GM18520 (cell line): Measurements from ENCODE around the gene PEDS1.
A peak's percentile ranks its signal among the peaks of the same experiment; 100 is the strongest.
"Not testable (repeated sequence)": the region's sequence is repeated elsewhere in the genome, so short reads cannot be mapped to it uniquely, and the experiment has no call there.

Experiments
- ATAC-seq: cut with Tn5 transposase; IDR thresholded peaks from one replicate; pipeline ENCODE4 v1.9.1; 2021; ENCODE audit not compliant: unreplicated experiment

The PEDS1 gene

GRCh38 chr20:50190251-50191064, 36.9 kb upstream of the PEDS1 start, which contains the start of gene CEBPB:
CEBPB (plus strand) TSS chr20:50190830; CDS start chr20:50191034, 204 bp downstream.
- ATAC-seq, result peak; percentile 28

DNA sequence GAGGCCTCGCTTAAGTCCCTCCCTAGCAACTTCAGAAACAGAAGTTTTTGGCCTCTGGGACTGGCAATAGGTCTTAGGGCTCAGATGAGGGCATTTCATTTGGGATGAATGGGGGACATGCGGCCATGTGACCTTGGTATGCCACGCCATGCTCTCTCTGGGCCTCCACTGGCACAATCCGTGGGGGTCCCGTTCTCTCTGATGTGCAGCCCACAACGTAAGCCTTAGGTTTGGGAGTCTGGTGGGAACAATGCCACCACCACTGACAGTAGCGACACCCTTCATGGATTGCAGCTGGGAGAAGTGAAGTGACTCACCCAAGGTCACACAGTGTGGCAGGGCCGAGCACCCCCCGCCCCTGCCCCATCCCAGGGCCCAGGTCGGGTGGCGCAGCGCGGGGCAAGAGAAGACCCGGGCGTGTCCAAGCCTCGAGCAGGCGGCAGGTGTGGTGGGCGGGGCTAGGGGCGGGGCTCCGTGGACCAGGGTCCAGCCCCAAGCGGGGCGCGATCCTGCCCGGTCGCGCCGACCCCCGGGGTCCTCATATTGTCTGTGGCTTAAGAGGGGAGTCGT, 36.2 kb upstream of the PEDS1 start:
- no peak for ATAC-seq

DNA sequence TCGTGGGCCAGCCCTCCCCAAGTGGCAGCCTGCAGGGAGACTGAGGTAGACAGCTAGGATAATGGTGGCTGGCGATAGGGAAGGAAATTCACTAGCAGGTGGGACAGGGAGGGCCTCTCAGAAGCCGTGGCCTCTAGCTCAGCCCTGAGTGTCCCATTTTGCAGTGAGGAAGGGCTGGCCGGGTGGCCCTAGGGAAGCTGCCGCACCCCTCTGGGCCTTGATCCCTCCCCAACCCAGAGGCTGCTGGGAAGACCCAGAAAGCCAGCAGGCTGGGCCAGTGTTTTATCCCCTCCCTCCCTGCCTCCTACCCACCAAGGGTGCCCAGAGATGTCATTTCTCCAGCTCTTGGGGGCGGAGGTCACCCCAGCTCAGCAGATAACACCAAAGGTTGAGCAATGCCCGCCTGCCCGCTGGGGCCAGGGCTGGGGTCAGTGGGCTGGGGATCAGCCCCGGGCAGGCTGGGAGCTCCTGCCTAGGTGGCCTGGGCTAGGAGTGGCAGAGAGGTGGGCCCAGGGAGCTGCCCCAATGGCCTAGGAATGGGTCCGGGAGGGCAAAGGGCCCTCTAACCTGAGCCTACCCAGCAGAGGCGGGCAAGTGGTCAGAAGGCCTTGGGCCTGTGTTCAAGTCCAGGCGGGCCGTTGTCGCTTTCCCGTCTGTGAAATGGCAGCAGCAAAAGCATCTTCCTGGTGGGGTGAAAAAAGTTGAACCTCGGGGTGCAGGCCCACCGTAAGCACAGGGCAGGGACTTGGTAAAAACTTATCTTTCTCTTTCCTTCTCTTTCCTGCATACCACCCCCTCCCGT, 35.6 kb upstream of the PEDS1 start:
- no peak for ATAC-seq

GRCh38 chr20:50188287-50188688, 34.8 kb upstream of the PEDS1 start:
- ATAC-seq, result no peak

GRCh38 chr20:50187403-50188051, 34.0 kb upstream of the PEDS1 start:
- ATAC-seq, result no peak

- ATAC-seq, result no peak
Observed at GRCh38 chr20:50186987-50187402, 33.5 kb upstream of the PEDS1 start.

GRCh38 chr20:50186151-50186885, 32.8 kb upstream of the PEDS1 start:
- ATAC-seq, result no peak

- no peak for ATAC-seq
Observed at GRCh38 chr20:50185426-50185825, 31.9 kb upstream of the PEDS1 start.

- no peak for ATAC-seq
Observed at GRCh38 chr20:50182346-50182745, 28.8 kb upstream of the PEDS1 start.

DNA sequence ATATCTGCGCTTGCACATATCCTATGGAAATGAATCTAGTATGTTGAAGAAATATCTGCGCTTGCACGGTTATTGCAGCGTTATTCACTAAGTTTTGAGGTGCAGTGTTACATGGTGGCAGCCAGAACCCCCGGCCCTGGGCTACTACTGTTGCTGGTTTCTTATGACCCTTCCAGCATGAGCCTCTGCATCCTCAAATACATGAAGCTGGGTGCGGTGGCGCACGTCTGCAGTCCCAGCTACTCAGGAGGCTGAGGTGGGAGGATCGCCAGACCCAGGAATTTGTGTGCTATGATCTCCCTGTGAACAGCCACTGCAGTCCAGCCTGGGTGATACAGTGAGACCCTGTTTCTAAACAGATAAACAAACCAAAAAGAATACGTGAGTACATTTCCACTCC, 27.8 kb upstream of the PEDS1 start:
- ATAC-seq, result no peak

GRCh38 chr20:50178672-50179071, 25.1 kb upstream of the PEDS1 start:
- ATAC-seq, result not testable (repeated sequence)

DNA sequence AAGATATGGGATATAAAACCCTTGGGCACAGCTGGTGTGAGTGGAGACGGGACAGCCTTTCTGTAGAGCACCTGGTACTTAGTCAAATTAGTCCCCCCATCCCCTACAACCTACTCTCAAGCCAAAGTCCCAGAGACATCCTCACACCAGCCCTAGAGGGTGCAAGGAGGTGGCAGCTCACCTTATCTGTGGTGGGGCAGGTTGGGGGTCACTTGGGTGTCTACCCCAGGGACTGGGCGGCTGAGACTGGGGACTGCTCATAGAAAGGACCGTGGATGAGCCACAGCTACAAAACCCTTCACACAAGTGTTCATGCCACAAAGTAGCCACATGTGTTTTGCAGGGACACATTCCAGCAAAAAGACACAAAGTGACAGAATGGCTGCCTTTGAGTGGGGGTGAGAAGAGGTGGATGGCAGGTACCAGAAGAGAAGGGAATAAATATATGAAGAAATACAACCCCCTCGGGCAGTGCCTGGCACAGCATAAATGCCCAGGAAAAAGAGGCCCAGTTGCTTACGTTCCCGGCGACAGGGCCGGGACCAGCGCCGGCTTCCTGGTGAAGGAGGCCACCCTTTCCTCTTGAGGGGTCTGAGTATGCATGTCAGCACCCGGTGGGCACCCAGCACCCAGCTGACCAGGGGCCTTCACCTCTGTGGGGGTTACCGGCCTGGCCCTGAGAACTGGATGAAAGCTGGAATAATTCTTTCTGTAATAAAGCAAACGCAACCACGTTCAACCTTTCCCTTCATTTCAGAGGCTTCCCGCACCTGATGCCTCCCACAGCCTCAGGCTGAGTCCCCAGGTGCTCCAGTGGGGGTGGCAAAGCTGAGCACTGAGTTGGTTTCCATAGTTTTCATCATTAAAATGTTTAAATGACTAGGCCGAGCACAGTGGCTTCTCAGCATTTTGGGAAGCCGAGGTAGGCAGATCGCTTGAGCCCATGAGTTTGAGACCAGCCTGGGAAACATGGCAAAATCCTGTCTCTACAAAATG, 22.7 kb upstream of the PEDS1 start:
- no peak for ATAC-seq

DNA sequence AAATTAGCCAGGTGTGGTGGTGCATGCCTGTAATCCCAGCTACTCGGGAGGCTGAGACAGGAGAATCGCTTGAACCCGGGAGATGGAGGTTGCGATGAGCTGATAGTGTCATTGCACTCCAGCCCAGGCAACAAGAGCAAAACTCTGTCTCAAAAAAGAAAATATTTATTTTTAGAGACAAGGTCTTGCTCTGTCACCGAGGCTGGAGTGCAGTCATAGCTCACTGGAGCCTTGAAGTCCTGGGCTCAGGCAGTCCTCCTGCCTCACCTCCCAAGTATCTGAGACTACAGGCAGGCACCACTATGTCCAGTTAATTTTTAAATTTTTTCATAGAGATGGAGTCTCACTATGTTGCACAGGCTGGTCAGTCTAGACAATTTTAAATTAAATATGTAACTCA, 20.9 kb upstream of the PEDS1 start:
- no peak for ATAC-seq

GRCh38 chr20:50172347-50173013, 19.0 kb upstream of the PEDS1 start:
- ATAC-seq, result no peak

- ATAC-seq, result no peak
Observed at GRCh38 chr20:50170549-50171220, 17.2 kb upstream of the PEDS1 start.

DNA sequence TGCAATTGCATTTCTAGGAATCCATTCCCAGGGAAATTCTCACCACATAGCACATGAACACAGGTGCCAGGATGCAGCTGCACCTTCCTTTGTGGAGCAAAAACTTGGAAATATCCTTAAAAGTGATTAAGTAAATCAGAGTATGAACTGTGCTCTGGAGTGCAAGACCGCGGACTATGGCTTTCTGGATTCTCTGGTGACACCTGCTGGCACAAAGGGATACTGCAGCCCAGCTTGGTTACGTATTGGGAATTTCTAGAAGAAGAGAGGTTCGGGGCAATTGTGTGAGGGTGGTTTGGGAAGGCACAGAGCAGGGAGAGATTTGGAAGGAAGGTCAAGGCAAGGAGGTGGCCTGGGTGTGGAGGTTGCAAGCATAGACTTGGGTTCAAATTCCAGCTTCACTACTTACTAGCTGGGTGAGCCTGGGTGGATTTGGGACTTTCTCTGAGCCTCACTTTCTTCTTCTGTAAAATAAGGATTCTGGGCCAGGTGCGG, 15.9 kb upstream of the PEDS1 start:
- ATAC-seq, result no peak

DNA sequence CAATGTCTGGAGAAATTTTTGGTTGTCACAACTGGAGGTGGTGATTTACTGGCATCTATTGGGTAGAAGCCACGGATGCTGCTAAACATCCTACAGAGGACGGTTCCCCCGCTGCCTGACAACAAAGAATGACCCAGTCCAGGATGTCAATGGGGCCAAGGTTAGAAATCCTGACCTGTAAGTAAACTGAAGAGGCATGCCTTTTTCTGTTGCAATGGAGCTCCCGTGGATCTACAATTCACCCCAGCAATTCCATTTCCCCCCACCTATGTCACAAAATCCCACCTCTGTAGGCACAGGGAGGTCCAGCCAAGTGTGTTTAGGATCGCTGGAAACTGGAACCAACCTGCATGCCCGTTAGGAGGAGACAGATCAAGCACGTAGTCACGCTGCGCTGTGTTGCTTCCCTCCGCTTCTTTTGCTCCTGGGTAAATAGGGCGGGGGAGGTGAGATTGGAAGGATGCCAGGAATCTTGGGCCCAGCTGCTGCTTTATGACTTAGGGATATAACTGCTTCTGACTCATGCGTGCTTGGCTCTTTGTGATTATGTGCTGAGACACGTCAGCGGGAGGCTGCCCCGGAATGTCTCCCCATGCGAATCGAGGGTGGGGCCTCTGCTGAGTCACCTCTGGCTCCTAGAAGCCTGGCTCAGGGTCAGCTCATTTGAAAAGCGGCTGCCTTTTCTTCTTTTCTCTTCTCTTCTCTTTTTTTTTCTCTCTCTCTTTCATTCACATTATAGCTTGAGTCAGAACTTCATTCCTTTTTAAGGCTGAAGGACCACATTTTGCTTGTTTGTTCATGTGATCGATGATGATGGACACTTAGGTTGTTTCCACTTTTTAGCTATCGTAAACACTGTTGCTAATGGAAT, 12.4 kb upstream of the PEDS1 start:
- ATAC-seq, result peak; percentile 83
